OCI-LY1 (cell line): ENCODE measurements around the gene EIPR1.

Source experiments
- H2AFZ ChIP-seq: fragments of 200-600 bp; sonication (generic), shearing (Covaris generic); 2 replicates; pipeline ENCODE4 v1.6.0; 2014; ENCODE audit warnings: antibody characterized with exemption, mild to moderate bottlenecking, low read length
- H3F3A ChIP-seq: fragments of 200-600 bp; sonication (generic), shearing (Covaris generic); 2 replicates; pipeline ENCODE4 v1.6.0; 2014; ENCODE audit warnings: mild to moderate bottlenecking, antibody characterized with exemption, low read length, moderate library complexity; ENCODE audit not compliant: insufficient read depth
- H3K27ac ChIP-seq: fragments of 200-600 bp; sonication (generic); 2 replicates; pipeline ENCODE4 v1.5.1; 2014; ENCODE audit warnings: low read length, mixed run types, mild to moderate bottlenecking, low read depth; ENCODE audit not compliant: poor library complexity, severe bottlenecking
- H3K27me3 ChIP-seq: fragments of 200-600 bp; sonication (generic); 2 replicates; pipeline ENCODE4 v1.6.0; 2014; ENCODE audit warnings: antibody characterized with exemption, mild to moderate bottlenecking, low read length, moderate library complexity; ENCODE audit not compliant: insufficient read depth
- H3K36me3 ChIP-seq: fragments of 200-600 bp; sonication (generic); 2 replicates; pipeline ENCODE4 v1.6.1; 2014; ENCODE audit warnings: mild to moderate bottlenecking, antibody characterized with exemption, low read length, moderate library complexity, mixed read lengths; ENCODE audit not compliant: insufficient read depth
- H3K4me1 ChIP-seq: fragments of 200-600 bp; sonication (generic); 2 replicates; pipeline ENCODE4 v1.5.1; 2014; ENCODE audit warnings: mild to moderate bottlenecking, low read length, moderate library complexity; ENCODE audit not compliant: insufficient read depth, severe bottlenecking
- H3K4me2 ChIP-seq: fragments of 200-600 bp; sonication (generic), shearing (Covaris generic); 2 replicates; pipeline ENCODE4 v1.6.1; 2014; ENCODE audit warnings: low read length
- H3K4me3 ChIP-seq: fragments of 200-600 bp; sonication (generic); 2 replicates; pipeline ENCODE4 v1.5.1; 2014; ENCODE audit warnings: low read length, low read depth, mild to moderate bottlenecking, mixed read lengths; ENCODE audit not compliant: poor library complexity, severe bottlenecking
- H3K79me2 ChIP-seq: fragments of 200-600 bp; shearing (Covaris generic); 2 replicates; pipeline ENCODE4 v1.6.1; 2016; ENCODE audit warnings: mixed run types, low read length, mixed read lengths; ENCODE audit not compliant: insufficient read depth
- H3K9ac ChIP-seq: fragments of 200-600 bp; sonication (generic), shearing (Covaris generic); 2 replicates; pipeline ENCODE4 v1.6.1; 2014; ENCODE audit warnings: mild to moderate bottlenecking, low read length, mixed read lengths
- H3K9me2 ChIP-seq: fragments of 200-600 bp; sonication (generic), shearing (Covaris generic); 2 replicates; pipeline ENCODE4 v1.6.1; 2014; ENCODE audit warnings: low read depth, mild to moderate bottlenecking, low read length, mixed read lengths
- H3K9me3 ChIP-seq: fragments of 200-600 bp; shearing (Covaris generic); 2 replicates; pipeline ENCODE4 v1.6.1; 2014; ENCODE audit warnings: low read length, mixed read lengths
- H4K20me1 ChIP-seq: fragments of 200-600 bp; sonication (generic), shearing (Covaris generic); 2 replicates; pipeline ENCODE4 v1.6.0; 2016; ENCODE audit warnings: mild to moderate bottlenecking, low read length; ENCODE audit not compliant: insufficient read depth
- CTCF ChIP-seq: fragments of 200-600 bp; sonication (generic), shearing (Covaris generic); IDR thresholded peaks from 2 replicates; pipeline ENCODE4 v1.5.1; 2017; ENCODE audit warnings: mild to moderate bottlenecking, antibody characterized with exemption, low read length, moderate library complexity, mixed read lengths
- EZH2 ChIP-seq: fragments of 200-600 bp; sonication (generic), shearing (Covaris generic); IDR thresholded peaks from 2 replicates; pipeline ENCODE4 v1.8.0; 2017; ENCODE audit warnings: borderline replicate concordance, mixed run types, mild to moderate bottlenecking, antibody characterized with exemption, low read length, moderate library complexity, mixed read lengths

EIPR1 gene

GRCh38 chr2:3411103-3411502 is 33.5 kb upstream of the EIPR1 start:
- no peak overlapping the region for H3K4me2 ChIP-seq
- no peak overlapping the region for H3K27ac ChIP-seq
- H2AFZ ChIP-seq: no peak overlapping the region
- H3K9me3 ChIP-seq: no peaks in the 10 kb centered on the region
- TF ChIP-seq EZH2: no peak
- TF ChIP-seq CTCF: peak; percentile 21; the same call in 1 of the 2 replicates
- peaks cover 3% of the 10 kb centered on the region; the same call in 1 of the 2 replicates for H3K79me2 ChIP-seq
- H3K27me3 ChIP-seq: no peaks in the 10 kb centered on the region
- no peaks in the 10 kb centered on the region for H3K4me1 ChIP-seq
- H3K4me3 ChIP-seq: no peak overlapping the region
- H4K20me1 ChIP-seq: no peaks in the 10 kb centered on the region
- no peaks in the 10 kb centered on the region for H3K9me2 ChIP-seq
- no peak overlapping the region for H3K9ac ChIP-seq
- no peaks in the 10 kb centered on the region for H3F3A ChIP-seq
- peaks cover 47% of the 10 kb centered on the region for H3K36me3 ChIP-seq

GRCh38 chr2:3409627-3410170 is 32.1 kb upstream of the EIPR1 start:
- no peak overlapping the region for H3K4me3 ChIP-seq
- H4K20me1 ChIP-seq: no peaks in the 10 kb centered on the region
- no peaks in the 10 kb centered on the region for H3K9me3 ChIP-seq
- TF ChIP-seq EZH2: no peak
- TF ChIP-seq CTCF: no peak
- H3K4me2 ChIP-seq: no peak overlapping the region
- no peaks in the 10 kb centered on the region for H3K9me2 ChIP-seq
- H3K79me2 ChIP-seq: peaks cover 3% of the 10 kb centered on the region; the same call in 1 of the 2 replicates
- H3K27ac ChIP-seq: no peak overlapping the region
- no peak overlapping the region for H3K9ac ChIP-seq
- H3K4me1 ChIP-seq: no peaks in the 10 kb centered on the region
- H3K27me3 ChIP-seq: no peaks in the 10 kb centered on the region
- no peak overlapping the region for H2AFZ ChIP-seq
- no peaks in the 10 kb centered on the region for H3F3A ChIP-seq
- H3K36me3 ChIP-seq: peaks cover 51% of the 10 kb centered on the region

GRCh38 chr2:3408781-3409180 is 31.2 kb upstream of the EIPR1 start:
- H2AFZ ChIP-seq: no peak overlapping the region

More at GRCh38 chr2:3408781-3409180, 31.2 kb upstream of the EIPR1 start:
- no peak overlapping the region for H3K4me2 ChIP-seq
- H3K4me3 ChIP-seq: no peak overlapping the region
- H3K79me2 ChIP-seq: peaks cover 3% of the 10 kb centered on the region; the same call in 1 of the 2 replicates
- no peaks in the 10 kb centered on the region for H4K20me1 ChIP-seq
- H3K36me3 ChIP-seq: peaks cover 54% of the 10 kb centered on the region
- no peak for TF ChIP-seq CTCF
- no peak for TF ChIP-seq EZH2
- no peak overlapping the region for H3K27ac ChIP-seq
- H3K9me3 ChIP-seq: no peaks in the 10 kb centered on the region
- no peaks in the 10 kb centered on the region for H3K9me2 ChIP-seq
- no peaks in the 10 kb centered on the region for H3F3A ChIP-seq
- H3K27me3 ChIP-seq: no peaks in the 10 kb centered on the region
- H3K9ac ChIP-seq: no peak overlapping the region
- H3K4me1 ChIP-seq: peaks cover 6% of the 10 kb centered on the region
